IPS-15b (cell line): Measurements from ENCODE around the gene CFAP157.

Source experiments
- H3K27me3 ChIP-seq: one replicate; pipeline ENCODE4 v1.6.1; 2013; ENCODE audit warnings: low read length; ENCODE audit not compliant: control insufficient read depth, insufficient read depth
- H3K36me3 ChIP-seq: one replicate; pipeline ENCODE4 v1.6.1; 2013; ENCODE audit warnings: low read length; ENCODE audit not compliant: control insufficient read depth, insufficient read depth
- H3K4me1 ChIP-seq: one replicate; pipeline ENCODE4 v1.6.1; 2013; ENCODE audit warnings: mild to moderate bottlenecking, low read length; ENCODE audit not compliant: control insufficient read depth, insufficient read depth
- H3K4me3 ChIP-seq: one replicate; pipeline ENCODE4 v1.5.1; 2013; ENCODE audit warnings: low read depth, low read length
- H3K9ac ChIP-seq: one replicate; pipeline ENCODE4 v1.6.1; 2013; ENCODE audit warnings: low read depth, mild to moderate bottlenecking, low read length
- H3K9me3 ChIP-seq: one replicate; pipeline ENCODE4 v1.6.1; 2013; ENCODE audit warnings: mild to moderate bottlenecking, low read length; ENCODE audit not compliant: control insufficient read depth, insufficient read depth

CFAP157 gene

DNA sequence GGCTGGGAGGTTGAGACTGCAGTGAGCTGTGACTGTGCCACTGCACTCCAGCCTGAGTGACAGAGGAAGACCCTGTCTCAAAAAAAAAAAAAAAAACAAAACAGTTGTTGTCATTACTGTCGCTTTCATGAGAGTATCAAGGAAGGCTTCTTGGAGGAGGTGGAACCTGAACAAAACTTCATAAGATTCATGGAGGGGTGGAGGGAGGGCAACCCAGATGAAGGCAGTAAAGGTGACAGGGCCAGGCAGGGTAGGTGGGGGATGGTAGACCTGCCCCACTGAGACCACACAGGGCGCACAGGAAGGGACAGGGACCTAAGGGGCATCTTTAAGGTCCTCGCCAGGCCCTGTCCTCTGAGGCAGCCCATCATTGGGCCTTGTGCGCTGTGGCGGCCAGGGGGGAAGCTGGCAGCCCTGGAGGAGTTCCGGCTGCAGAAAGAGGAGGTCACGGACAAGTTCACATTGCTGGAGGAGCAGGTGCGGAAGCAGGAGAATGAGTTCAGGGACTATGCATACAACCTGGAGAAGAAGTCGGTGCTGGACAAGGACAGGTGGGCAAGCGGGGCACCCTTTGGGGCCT lies 3.5 kb downstream of the CFAP157 start:
- H3K36me3 ChIP-seq: no peaks in the 10 kb centered on the region
- no peak overlapping the region for H3K4me3 ChIP-seq
- no peaks in the 10 kb centered on the region for H3K9me3 ChIP-seq
- peaks cover 10% of the 10 kb centered on the region for H3K4me1 ChIP-seq
- H3K9ac ChIP-seq: no peak overlapping the region
- H3K27me3 ChIP-seq: no peaks in the 10 kb centered on the region

DNA sequence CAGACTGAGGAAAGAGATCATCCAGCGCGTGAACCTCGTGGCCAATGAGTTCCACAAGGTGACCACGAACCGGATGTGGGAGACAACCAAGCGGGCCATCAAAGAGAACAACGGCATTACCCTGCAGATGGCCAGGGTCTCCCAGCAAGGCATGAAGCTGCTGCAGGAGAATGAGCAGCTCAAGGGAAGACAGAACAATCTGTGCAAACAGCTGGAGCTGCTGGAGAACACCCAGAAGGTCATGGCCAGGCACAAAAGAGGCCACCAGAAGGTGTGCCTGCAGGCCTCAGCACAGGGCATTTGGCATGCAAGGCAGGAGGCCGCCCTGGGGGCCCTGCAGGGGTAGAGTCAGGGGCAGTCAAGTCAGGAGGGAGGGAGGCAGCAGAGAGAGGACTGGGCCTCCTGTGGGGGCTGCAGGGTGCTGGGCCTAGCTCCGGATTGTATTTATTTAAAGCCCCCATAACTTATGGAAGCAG lies 4.5 kb downstream of the CFAP157 start:
- H3K27me3 ChIP-seq: no peaks in the 10 kb centered on the region
- H3K9me3 ChIP-seq: no peaks in the 10 kb centered on the region
- peaks cover 10% of the 10 kb centered on the region for H3K4me1 ChIP-seq
- no peak overlapping the region for H3K9ac ChIP-seq
- H3K4me3 ChIP-seq: peak overlapping the region; percentile 18
- H3K36me3 ChIP-seq: no peaks in the 10 kb centered on the region

DNA sequence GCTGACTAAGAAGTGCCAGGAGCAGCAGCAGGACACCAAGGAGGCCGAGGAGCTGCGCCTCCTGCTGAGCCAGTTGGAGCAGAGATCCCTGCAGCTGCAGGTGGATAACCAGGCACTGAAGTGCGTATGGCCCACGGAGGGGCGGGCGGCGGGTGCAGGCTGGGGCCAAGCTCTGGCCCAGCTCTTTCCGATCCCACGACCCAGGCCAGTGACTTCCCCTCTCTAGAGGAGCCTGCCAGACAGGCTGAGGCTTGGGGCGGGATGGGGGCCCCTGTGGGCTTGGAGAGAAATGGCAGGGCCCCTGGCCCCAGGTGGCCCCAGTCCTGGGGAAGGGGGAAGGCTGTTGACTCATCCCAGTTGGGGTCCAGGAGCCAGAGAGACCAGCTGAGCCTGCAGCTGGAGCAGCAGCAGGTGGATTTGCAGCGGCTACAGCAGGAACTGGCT lies 5.1 kb downstream of the CFAP157 start:
- no peak overlapping the region for H3K4me3 ChIP-seq
- no peaks in the 10 kb centered on the region for H3K27me3 ChIP-seq
- no peaks in the 10 kb centered on the region for H3K9me3 ChIP-seq
- no peaks in the 10 kb centered on the region for H3K36me3 ChIP-seq
- no peak overlapping the region for H3K9ac ChIP-seq
- peaks cover 10% of the 10 kb centered on the region for H3K4me1 ChIP-seq

DNA sequence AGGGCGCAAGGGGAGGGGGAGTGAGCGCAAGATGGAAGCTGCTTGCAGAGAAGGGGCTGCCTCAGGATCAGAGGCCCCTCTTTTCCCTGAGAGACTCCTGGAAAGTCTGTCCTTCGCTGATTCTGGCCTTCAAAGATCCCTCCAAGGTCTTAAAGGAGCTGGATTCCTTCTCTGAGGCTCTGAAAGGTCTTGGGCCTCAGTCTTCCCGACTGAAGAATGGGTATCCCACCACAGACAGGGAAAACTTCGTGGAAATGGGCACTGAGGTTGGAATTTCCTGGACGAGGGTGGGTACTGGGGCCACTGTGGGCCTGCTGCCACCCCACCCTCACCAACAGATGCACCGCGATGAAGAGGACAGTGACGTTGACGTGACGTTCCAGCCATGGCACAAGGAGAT lies 5.6 kb downstream of the CFAP157 start:
- no peaks in the 10 kb centered on the region for H3K36me3 ChIP-seq
- H3K27me3 ChIP-seq: no peaks in the 10 kb centered on the region
- H3K4me1 ChIP-seq: peaks cover 10% of the 10 kb centered on the region
- H3K4me3 ChIP-seq: no peak overlapping the region
- H3K9ac ChIP-seq: no peak overlapping the region
- no peaks in the 10 kb centered on the region for H3K9me3 ChIP-seq

- Histone ChIP-seq H3K4me1 (peaks cover 10% of the 10 kb centered on the region), H3K4me3 (no peak overlapping the region), H3K9ac (no peak overlapping the region)
These were observed 6.1 kb downstream of the CFAP157 start for GRCh38 chr9:127712867-127713266.

GRCh38 chr9:127714020-127714750 lies 7.4 kb downstream of the CFAP157 start:
- no peaks in the 10 kb centered on the region for H3K27me3 ChIP-seq
- H3K9me3 ChIP-seq: no peaks in the 10 kb centered on the region
- peak overlapping the region; percentile 26 for H3K4me3 ChIP-seq
- no peak overlapping the region for H3K9ac ChIP-seq
- peaks cover 10% of the 10 kb centered on the region for H3K4me1 ChIP-seq
- H3K36me3 ChIP-seq: no peaks in the 10 kb centered on the region

More at GRCh38 chr9:127712867-127713266, 6.1 kb downstream of the CFAP157 start:
- Histone ChIP-seq H3K36me3 (no peaks in the 10 kb centered on the region), H3K27me3 (no peaks in the 10 kb centered on the region), H3K9me3 (no peaks in the 10 kb centered on the region)

DNA sequence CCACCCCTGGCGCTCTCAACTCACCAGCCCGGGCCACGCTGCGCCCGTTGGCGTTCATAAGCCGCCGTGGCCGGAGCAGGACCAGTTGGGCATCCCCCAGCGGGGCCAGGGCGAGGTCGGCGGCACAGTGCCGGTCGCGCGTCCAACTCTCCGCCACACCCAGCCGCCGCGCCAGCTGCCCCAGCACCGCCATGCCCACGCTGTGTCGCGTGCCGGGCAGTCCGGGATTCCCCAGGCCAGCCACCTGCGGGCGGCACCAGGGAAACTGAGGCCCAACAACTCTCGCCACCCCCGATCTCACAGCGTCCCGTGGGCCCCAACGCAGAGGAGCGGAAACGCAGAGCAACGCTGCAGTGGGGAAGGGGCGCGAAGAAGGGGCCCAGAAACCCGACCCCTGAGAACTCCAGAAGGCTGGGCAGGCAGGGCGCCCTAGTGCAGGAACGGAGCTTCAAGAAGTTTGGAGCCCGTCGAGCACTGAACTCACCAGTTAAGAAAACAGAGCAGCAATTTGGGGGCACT lies 8.2 kb downstream of the CFAP157 start:
- Histone ChIP-seq H3K9me3 (no peaks in the 10 kb centered on the region), H3K27me3 (no peaks in the 10 kb centered on the region), H3K4me3 (peak overlapping the region; percentile 83), H3K9ac (no peak overlapping the region), H3K4me1 (peaks cover 10% of the 10 kb centered on the region), H3K36me3 (no peaks in the 10 kb centered on the region)

DNA sequence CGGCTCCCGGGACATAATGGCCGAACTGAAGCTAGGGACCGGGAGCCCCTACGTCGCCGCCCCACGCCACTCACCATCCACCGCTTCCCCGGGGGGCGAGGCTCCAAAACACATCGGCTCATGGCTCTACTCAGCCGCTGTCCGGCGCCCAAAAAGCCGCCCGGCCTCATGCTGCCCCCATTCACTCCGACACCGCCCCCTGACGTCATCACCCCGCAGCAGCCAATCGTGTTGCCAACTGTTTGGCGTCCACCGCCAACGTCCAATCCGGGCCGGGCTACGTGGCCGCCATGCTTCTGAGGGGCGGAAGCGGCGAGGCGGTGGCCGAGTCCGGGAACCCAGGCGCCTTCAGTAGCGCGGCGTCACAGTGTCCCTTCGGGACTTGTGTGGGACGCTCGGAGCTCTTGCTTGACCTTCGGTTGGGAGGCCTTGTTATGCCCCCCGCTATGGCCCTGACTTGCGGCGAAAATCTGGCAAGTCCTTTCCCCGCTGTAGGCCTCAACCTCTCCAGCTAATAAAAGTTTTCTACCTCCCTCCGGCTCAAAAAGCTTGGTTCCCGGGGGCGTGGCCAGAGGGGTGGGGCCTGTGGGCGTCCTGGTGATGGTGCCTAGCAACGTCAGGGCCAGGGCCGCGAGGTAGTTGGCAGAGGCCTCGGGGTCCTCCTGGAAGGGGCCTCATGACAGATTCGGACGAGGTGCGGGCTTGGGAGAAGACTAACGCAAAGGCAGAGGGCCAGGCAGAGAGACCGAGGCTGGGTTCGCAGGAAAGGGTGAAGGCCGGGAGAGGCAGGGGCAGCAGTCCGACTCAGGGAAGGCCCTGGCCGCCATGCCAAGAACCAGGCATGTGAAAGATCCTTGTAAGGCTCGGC lies 8.9 kb downstream of the CFAP157 start, which contains the start of the genes PTRH1 and TTC16:
Gene PTRH1, minus strand, starts transcription at position 194 of the 868 bp plus-strand sequence. Its CDS starts 24 bp downstream, at position 170.
Gene TTC16, plus strand, starts transcription at position 610 of the 868 bp plus-strand sequence. Its CDS starts 67 bp downstream, at position 677.
- no peaks in the 10 kb centered on the region for H3K27me3 ChIP-seq
- no peaks in the 10 kb centered on the region for H3K9me3 ChIP-seq
- H3K4me1 ChIP-seq: peaks cover 10% of the 10 kb centered on the region
- no peak within 1 kb of the TSS for H3K9ac ChIP-seq
- no peaks in the 10 kb centered on the region for H3K36me3 ChIP-seq
- peak within 1 kb of the TSS; percentile 83 for H3K4me3 ChIP-seq

DNA sequence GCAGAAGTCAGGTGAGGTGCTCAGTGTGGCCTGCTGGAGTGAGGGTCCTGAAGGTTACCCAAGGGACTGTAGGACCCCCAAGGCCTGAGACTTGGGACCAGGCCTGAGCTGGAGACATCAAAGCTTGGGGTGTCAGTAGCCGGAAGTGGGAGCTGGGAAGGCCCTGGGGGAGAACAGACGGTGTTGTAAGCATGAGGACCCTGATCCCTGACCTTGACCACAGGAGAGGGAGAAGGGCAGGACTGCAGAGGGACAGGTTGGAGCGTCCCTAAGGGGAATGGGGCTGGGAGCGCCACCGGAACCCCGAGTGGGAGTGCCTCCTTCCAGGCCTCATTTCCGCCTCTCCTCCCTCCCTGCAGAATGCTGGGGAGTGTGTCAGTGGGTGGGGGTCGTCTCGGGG lies 9.6 kb downstream of the CFAP157 start:
- Histone ChIP-seq H3K4me1 (peaks cover 7% of the 10 kb centered on the region), H3K36me3 (no peaks in the 10 kb centered on the region), H3K27me3 (no peaks in the 10 kb centered on the region), H3K4me3 (no peak overlapping the region), H3K9ac (no peak overlapping the region), H3K9me3 (no peaks in the 10 kb centered on the region)

GRCh38 chr9:127717766-127718165 lies 11.0 kb downstream of the CFAP157 start:
- no peak overlapping the region for H3K4me3 ChIP-seq
- H3K27me3 ChIP-seq: no peaks in the 10 kb centered on the region
- H3K9ac ChIP-seq: no peak overlapping the region
- H3K4me1 ChIP-seq: no peaks in the 10 kb centered on the region
- no peaks in the 10 kb centered on the region for H3K9me3 ChIP-seq
- H3K36me3 ChIP-seq: no peaks in the 10 kb centered on the region
